Measurements from ENCODE around the gene KRTAP1-5. TPM values are rescaled to one million over a fixed set of nuclear protein-coding genes. Genes with fewer than 3 reads are reported as not detected.

Gene KRTAP1-5
- total and polyA plus RNA-seq, 10 of the 15 experiments (the other 5 are each of a cell fraction or from before 2014, with no cell fraction given), result not detected

DNA sequence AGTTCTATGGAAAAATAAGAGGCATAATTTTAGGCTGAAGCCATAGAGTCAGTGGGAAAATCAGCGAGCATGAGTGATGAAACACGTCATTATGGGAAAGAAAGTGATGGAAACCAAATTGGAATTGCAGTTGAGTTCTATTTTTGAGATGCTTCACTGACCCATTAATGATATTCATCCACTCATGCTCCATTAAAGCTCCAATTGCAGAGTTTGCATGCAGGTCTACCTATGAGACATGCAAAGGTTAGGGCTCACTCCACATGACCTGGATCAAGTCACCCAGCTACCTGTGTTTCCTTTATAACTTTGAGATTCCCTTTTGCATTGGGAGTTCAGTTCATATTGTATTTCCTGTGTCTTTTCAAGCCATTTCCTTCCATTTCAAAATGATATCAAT lies 46.7 kb upstream of the KRTAP1-5 start (continued):
- TF ChIP-seq, protein P1, sequence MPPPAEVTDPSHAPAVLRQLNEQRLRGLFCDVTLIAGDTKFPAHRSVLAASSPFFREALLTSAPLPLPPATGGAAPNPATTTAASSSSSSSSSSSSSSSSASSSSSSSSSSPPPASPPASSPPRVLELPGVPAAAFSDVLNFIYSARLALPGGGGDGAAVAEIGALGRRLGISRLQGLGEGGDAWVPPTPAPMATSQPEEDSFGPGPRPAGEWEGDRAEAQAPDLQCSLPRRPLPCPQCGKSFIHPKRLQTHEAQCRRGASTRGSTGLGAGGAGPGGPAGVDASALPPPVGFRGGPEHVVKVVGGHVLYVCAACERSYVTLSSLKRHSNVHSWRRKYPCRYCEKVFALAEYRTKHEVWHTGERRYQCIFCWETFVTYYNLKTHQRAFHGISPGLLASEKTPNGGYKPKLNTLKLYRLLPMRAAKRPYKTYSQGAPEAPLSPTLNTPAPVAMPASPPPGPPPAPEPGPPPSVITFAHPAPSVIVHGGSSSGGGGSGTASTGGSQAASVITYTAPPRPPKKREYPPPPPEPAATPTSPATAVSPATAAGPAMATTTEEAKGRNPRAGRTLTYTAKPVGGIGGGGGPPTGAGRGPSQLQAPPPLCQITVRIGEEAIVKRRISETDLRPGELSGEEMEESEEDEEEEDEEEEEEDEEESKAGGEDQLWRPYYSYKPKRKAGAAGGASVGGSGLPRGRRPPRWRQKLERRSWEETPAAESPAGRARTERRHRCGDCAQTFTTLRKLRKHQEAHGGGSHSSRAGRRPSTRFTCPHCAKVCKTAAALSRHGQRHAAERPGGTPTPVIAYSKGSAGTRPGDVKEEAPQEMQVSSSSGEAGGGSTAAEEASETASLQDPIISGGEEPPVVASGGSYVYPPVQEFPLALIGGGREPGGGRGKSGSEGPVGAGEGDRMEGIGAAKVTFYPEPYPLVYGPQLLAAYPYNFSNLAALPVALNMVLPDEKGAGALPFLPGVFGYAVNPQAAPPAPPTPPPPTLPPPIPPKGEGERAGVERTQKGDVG (CRISPR knock-in tag; IDR thresholded peaks at IDR 0.05), result no peak
- no peak for TF ChIP-seq CEBPB (IDR thresholded peaks at IDR 0.05; ENCODE audit: borderline replicate concordance in 1 of 2, low read depth in 2 of 2, low read length in 2 of 2)

DNA sequence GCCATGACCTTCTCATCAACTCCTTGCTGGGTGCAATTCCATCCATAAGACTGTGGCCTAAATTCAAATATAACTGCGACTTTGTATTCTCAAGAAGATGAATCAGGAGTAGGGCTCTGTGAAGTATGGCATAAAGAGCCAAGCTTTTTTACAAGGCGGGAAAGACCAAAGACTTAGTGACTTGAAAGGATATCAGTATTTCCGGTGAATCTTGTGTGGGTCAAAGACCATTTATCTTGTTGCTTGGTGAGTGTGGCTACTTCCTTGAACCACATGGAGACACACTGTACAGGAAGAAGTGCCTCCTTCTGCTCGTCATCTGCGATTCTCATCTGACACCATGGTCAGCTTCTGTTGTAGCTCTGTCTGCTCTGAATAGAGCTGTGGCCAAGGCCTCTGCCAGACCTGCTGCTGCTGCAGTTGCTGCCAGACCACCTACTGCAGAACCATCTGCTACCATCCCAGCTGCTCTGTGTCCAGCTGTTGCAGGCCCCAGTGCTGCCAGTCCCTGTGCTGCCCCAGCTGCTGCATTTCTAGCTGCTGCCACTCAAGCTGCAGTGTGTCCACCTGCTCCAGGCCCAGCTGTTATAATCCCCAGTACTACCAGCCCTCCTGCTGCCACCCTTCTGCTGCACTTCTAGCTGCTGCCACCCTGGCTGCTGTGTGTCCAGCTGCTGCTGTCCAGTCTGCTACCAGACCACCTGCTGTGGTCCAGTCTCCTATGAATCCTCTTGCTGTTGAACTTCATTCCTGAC lies 44.8 kb upstream of the KRTAP1-5 start:
- no peak for TF ChIP-seq ZNF24 (IDR thresholded peaks at IDR 0.05)
- no peak for TF ChIP-seq SREBF2 (IDR thresholded peaks at IDR 0.05; ENCODE audit: low read length)
- no peak for TF ChIP-seq RUNX3 (IDR thresholded peaks at IDR 0.05; ENCODE audit: low read length)
- no peak for TF ChIP-seq SP1 (IDR thresholded peaks at IDR 0.05; ENCODE audit: low read depth, low read length)
- no peak for TF ChIP-seq RBBP5 (conservative IDR thresholded peaks at IDR 0.05)
- TF ChIP-seq YBX1 (IDR thresholded peaks at IDR 0.05), result no peak
- TF ChIP-seq NR2F1 (conservative IDR thresholded peaks at IDR 0.05), result no peak
- in situ Hi-C loops (cut with MboI), result no loop called here
- WGBS (ENCODE audit: insufficient coverage, insufficient replicate concordance, low lambda C conversion rate, missing lambda C conversion rate), result 43% methylated on average over 5 of the region's 5 CpGs
- Histone ChIP-seq H3K9me3 (replicated peaks; ENCODE audit: control insufficient read depth, insufficient read depth, low read length) (no peaks in the 10 kb centered on the region), H2AFZ (ENCODE audit: control insufficient read depth, low read depth, low read length) (no peak overlapping the region), H3K9ac (ENCODE audit: control insufficient read depth, insufficient read depth, low read length) (no peak overlapping the region), H3K36me3 (ENCODE audit: control insufficient read depth in 2 of 2, insufficient read depth in 2 of 2, low read length in 1 of 2) (no peaks in the 10 kb centered on the region), H4K20me1 (ENCODE audit: control insufficient read depth, insufficient read depth) (no peaks in the 10 kb centered on the region), H3K4me3 (no peak overlapping the region), H3K27ac (ENCODE audit: control insufficient read depth, insufficient read depth) (no peak overlapping the region), H3K4me1 (ENCODE audit: control insufficient read depth, insufficient read depth, low read length) (no peaks in the 10 kb centered on the region), H3K4me2 (ENCODE audit: control insufficient read depth, insufficient read depth) (no peak overlapping the region), H3K79me2 (ENCODE audit: control insufficient read depth, insufficient read depth, low read length) (no peaks in the 10 kb centered on the region), H3K27me3 (replicated peaks in 1 of 2; ENCODE audit: control insufficient read depth in 2 of 2, insufficient read depth in 2 of 2, low read length in 1 of 2) (no peaks in the 10 kb centered on the region; a peak in 1 of 4 replicates)
- CTCF ChIA-PET, result no interaction called here
- FAIRE-seq, result no peak
- RAD21 ChIA-PET (ENCODE audit: unreplicated experiment), result no interaction called here
- POLR2A ChIA-PET, result no interaction called here
- ATAC-seq, result no peak
- intact Hi-C loops (cut with micrococcal nuclease; ENCODE audit: unreplicated experiment), result no loop called here
- no TSS peak for BruUV-seq (replicated peaks)
- SMC1A ChIA-PET (ENCODE audit: uncharacterized antibody, unreplicated experiment), result no interaction called here
- DNase-seq (ENCODE audit: low read depth, low spot score), result no peak

All from GM12878 (cell line).